Keratinocyte (primary cell): ENCODE results near the gene NALF2. TPM values are rescaled to one million over a fixed set of nuclear protein-coding genes. Genes with fewer than 3 reads are reported as not detected.
A peak's percentile ranks its signal among the peaks of the same experiment; 100 is the strongest.

ENCODE experiments used
- DNase-seq: peaks from one replicate; pipeline ENCODE4 v3.0.0-alpha.2; 2011; ENCODE audit warnings: low read depth, missing footprints, low spot score
- FAIRE-seq: peaks from 2 replicates; lab custom pipeline; 2011; peaks lifted over from hg19 to GRCh38; lab: Jason Lieb, UNC
- H2AFZ ChIP-seq: 2 replicates; pipeline ENCODE4 v1.6.0; 2012; ENCODE audit warnings: low read length, control low read depth, inconsistent platforms; ENCODE audit not compliant: control insufficient read depth
- H3K27ac ChIP-seq: 2 replicates; pipeline ENCODE4 v1.5.1; 2011; ENCODE audit warnings: low read length; ENCODE audit not compliant: control insufficient read depth, insufficient read depth
- H3K27me3 ChIP-seq: 3 replicates; pipeline ENCODE4 v1.6.0; 2011; ENCODE audit warnings: low read length; ENCODE audit not compliant: control insufficient read depth, insufficient read depth; ENCODE audit errors: extremely low read depth
- H3K36me3 ChIP-seq, 2 experiments: 2 replicates in 1 of 2; 3 replicates in 1 of 2; pipeline ENCODE4 v1.5.1; 2011; ENCODE audit warnings: low read length in 2 of 2, mild to moderate bottlenecking in 1 of 2; ENCODE audit not compliant: control insufficient read depth in 2 of 2, insufficient read depth in 2 of 2; ENCODE audit errors: extremely low read depth in 1 of 2
- H3K4me1 ChIP-seq: 3 replicates; pipeline ENCODE4 v1.5.1; 2011; ENCODE audit warnings: low read length; ENCODE audit not compliant: control insufficient read depth, insufficient read depth; ENCODE audit errors: extremely low read depth
- H3K4me2 ChIP-seq: 3 replicates; pipeline ENCODE4 v1.6.0; 2011; ENCODE audit warnings: low read depth, low read length; ENCODE audit not compliant: control insufficient read depth, insufficient read depth; ENCODE audit errors: extremely low read depth
- H3K4me3 ChIP-seq, 3 experiments: fragments of 200-600 bp in 1 of 3; sonication (generic) in 1 of 3; 2 replicates in 2 of 3; 3 replicates in 1 of 3; pipeline ENCODE4 v1.5.1; 2011 to 2016; ENCODE audit warnings: low read length in 3 of 3, mild to moderate bottlenecking in 3 of 3, control low read depth in 2 of 3, inconsistent platforms in 1 of 3, low read depth in 1 of 3, mixed read lengths in 1 of 3, mixed run types in 1 of 3, moderate library complexity in 1 of 3; ENCODE audit not compliant: control insufficient read depth in 2 of 3, insufficient read depth in 2 of 3; ENCODE audit errors: extremely low read depth in 1 of 3
- H3K79me2 ChIP-seq: 2 replicates; pipeline ENCODE4 v1.6.0; 2012; ENCODE audit warnings: low read length; ENCODE audit not compliant: control insufficient read depth, insufficient read depth
- H3K9ac ChIP-seq: 3 replicates; pipeline ENCODE4 v1.6.0; 2011; ENCODE audit warnings: low read length; ENCODE audit not compliant: control insufficient read depth, insufficient read depth; ENCODE audit errors: extremely low read depth
- H3K9me1 ChIP-seq: 3 replicates; pipeline ENCODE4 v1.6.0; 2011; ENCODE audit warnings: low read length; ENCODE audit not compliant: control insufficient read depth, insufficient read depth; ENCODE audit errors: extremely low read depth
- H3K9me3 ChIP-seq: 2 replicates; pipeline ENCODE4 v1.5.1; 2012; ENCODE audit warnings: low read depth, low read length; ENCODE audit not compliant: control insufficient read depth
- H4K20me1 ChIP-seq: 3 replicates; pipeline ENCODE4 v1.6.0; 2011; ENCODE audit warnings: low read length; ENCODE audit not compliant: control insufficient read depth, insufficient read depth; ENCODE audit errors: extremely low read depth
- CTCF ChIP-seq, 3 experiments: IDR thresholded peaks in 1 of 3; conservative IDR thresholded peaks in 1 of 3; optimal IDR thresholded peaks in 1 of 3; 2 replicates in 2 of 3; 3 replicates in 1 of 3; pipeline versions ENCODE3 to v1.5.1; 2011; ENCODE audit warnings: low read length in 3 of 3, mild to moderate bottlenecking in 3 of 3, moderate library complexity in 2 of 3, control low read depth in 1 of 3, inconsistent platforms in 1 of 3; ENCODE audit not compliant: insufficient read depth in 2 of 3; ENCODE audit errors: extremely low read depth in 1 of 3
- EZH2 ChIP-seq: IDR thresholded peaks from one replicate; pipeline ENCODE4 v1.6.1; 2012; ENCODE audit warnings: inconsistent platforms, mild to moderate bottlenecking, low read length, moderate library complexity
- dilution Hi-C: fragments of 300-500 bp; cut with MboI; formaldehyde crosslinking; loops from one replicate; pipeline ENCODE4 v1.7.0; 2020; ENCODE audit warnings: low sequenced_read_pairs; ENCODE audit not compliant: extremely low pct_ligation_motif_present
- polyA plus RNA-seq, 5 experiments: library from polyadenylated mRNA; depleted of rRNA in 3 of 5; stranded (reverse) in 3 of 5; stranded (forward) in 1 of 5; unstranded in 1 of 5; fragments of >200 nt; gene quantifications; 1 replicate in 1 of 5; 2 replicates in 3 of 5; 3 replicates in 1 of 5; pipeline versions ENCODE4 v1.2.1 to v1.2.3, GENCODE V29; 2011 to 2012; ENCODE audit warnings: missing spikeins in 2 of 5, low read depth in 1 of 5, low replicate concordance in 1 of 5

NALF2 gene
- polyA plus RNA-seq, 1 donor (not counting 4 experiments of a cell fraction or from before 2014, with no cell fraction given) = 2.5 TPM

DNA sequence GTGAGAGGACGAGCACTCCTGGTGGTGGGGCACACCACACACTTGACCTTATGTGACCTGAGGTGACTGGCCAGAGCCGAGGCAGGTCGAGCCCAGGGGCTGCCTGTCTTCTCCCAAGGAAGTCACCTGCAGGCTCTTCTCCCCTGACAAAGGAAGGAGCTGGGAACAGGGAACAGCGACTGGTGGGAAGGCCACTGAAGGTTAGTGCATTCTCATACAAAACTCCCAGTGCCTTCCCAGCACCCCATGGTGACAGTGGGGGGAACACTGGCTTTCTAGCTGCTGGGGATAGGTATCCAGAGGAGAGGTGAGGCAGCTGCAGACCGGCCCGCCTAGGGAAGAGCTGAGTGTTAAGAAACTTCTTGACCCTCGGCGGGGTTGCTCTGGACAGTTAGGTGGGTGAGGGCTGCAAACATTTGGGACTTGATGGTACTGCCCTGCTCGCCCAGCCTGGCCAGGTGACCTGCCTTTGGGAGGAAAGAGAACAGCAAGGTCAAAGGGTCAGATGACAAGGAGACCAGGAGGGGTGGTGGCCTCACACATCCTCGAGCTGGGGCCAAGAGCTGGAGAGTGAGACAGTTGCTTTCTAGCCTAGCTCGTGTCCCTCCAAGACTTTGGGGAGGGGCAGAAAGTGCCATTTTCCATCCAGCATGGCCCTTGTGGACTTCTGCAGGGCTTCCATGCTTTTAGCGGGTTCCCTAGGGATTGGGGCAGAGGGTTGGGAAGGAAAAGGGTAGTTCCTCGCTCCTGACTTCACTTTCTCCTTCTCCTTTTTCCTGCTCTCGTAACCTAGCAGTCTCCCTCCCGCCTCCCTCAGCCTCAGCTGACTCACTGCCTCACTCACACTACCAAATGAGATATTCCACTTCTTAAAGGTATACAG is 2.7 kb downstream of the NALF2 start:
- H3K27ac ChIP-seq = peak overlapping the region; percentile 26
- H3K79me2 ChIP-seq = peaks cover 2% of the 10 kb centered on the region
- peak overlapping the region; percentile 37 for H3K9ac ChIP-seq
- H3K4me3 ChIP-seq = peak overlapping the region in 2 of 3 experiments; percentile 43 to 75
- no peak overlapping the region for H2AFZ ChIP-seq
- H3K36me3 ChIP-seq = peaks cover 0 to 4% of the 10 kb centered on the region in 2 experiments
- peaks cover 9% of the 10 kb centered on the region for H3K4me1 ChIP-seq
- H3K9me3 ChIP-seq = no peaks in the 10 kb centered on the region
- dilution Hi-C loops = no loop called here
- H3K9me1 ChIP-seq = no peaks in the 10 kb centered on the region
- no peak for TF ChIP-seq EZH2
- no peak for TF ChIP-seq CTCF (optimal IDR thresholded peaks at IDR 0.05 in 1 of 3, IDR thresholded peaks at IDR 0.05 in 1 of 3, conservative IDR thresholded peaks at IDR 0.05 in 1 of 3; ENCODE audit: extremely low read depth in 1 of 3, insufficient read depth in 2 of 3, low read length in 3 of 3)
- FAIRE-seq (no peak), DNase-seq (no peak)
- H4K20me1 ChIP-seq = peaks cover 4% of the 10 kb centered on the region
- H3K4me2 ChIP-seq = peak overlapping the region; percentile 72
- no peaks in the 10 kb centered on the region for H3K27me3 ChIP-seq

DNA sequence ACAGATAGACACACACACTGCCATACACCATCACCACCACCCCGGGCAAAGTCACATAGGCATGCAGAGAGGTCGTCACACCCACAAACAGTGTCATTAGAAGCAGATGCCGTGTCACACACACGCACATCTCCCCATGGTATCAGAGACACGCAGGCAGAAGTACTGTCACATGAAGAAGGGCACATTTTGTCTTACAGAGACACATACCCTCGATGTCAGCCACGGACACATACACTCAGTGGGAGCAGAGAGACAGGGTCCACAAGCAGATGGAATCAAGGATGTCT is 3.3 kb downstream of the NALF2 start:
- no peaks in the 10 kb centered on the region for H3K9me3 ChIP-seq
- peak overlapping the region; percentile 72 for H3K4me2 ChIP-seq
- no peak for FAIRE-seq
- no peak overlapping the region for H3K27ac ChIP-seq
- H2AFZ ChIP-seq = no peak overlapping the region
- peaks cover 0 to 4% of the 10 kb centered on the region in 2 experiments for H3K36me3 ChIP-seq
- TF ChIP-seq EZH2 (no peak), CTCF (optimal IDR thresholded peaks at IDR 0.05 in 1 of 3, IDR thresholded peaks at IDR 0.05 in 1 of 3, conservative IDR thresholded peaks at IDR 0.05 in 1 of 3; ENCODE audit: extremely low read depth in 1 of 3, insufficient read depth in 2 of 3, low read length in 3 of 3) (no peak)
- peaks cover 4% of the 10 kb centered on the region for H4K20me1 ChIP-seq
- H3K4me1 ChIP-seq = peaks cover 5% of the 10 kb centered on the region
- no peak for DNase-seq
- H3K79me2 ChIP-seq = peaks cover 2% of the 10 kb centered on the region
- no peaks in the 10 kb centered on the region for H3K27me3 ChIP-seq
- dilution Hi-C loops = no loop called here
- H3K4me3 ChIP-seq = peak overlapping the region in 2 of 3 experiments; percentile 43 to 75
- no peaks in the 10 kb centered on the region for H3K9me1 ChIP-seq
- H3K9ac ChIP-seq = peak overlapping the region; percentile 13
